ENCODE data around the gene COG2. TPM values are rescaled to one million over a fixed set of nuclear protein-coding genes. Genes with fewer than 3 reads are reported as not detected.

Gene COG2
- total and polyA plus RNA-seq, 2 of the 8 experiments (the other 6 are each of a cell fraction or from before 2014, with no cell fraction given): 10.3 to 36.7 TPM

- no peak overlapping the region for H2BK12ac ChIP-seq (ENCODE audit: low read depth, low read length)
- H3K18ac ChIP-seq (ENCODE audit: extremely low read depth, low read length): no peak overlapping the region
- H3K27me3 ChIP-seq (replicated peaks in 1 of 4; ENCODE audit: control insufficient read depth in 3 of 4, extremely low read depth in 1 of 4, insufficient read depth in 3 of 4, low read length in 3 of 4): no peaks in the 10 kb centered on the region
- H4K5ac ChIP-seq (ENCODE audit: insufficient read length, low read depth, low read length): no peak overlapping the region
- no peak overlapping the region for H2BK120ac ChIP-seq (replicated peaks; ENCODE audit: low read depth, low read length)
- H3K36me3 ChIP-seq (ENCODE audit: control insufficient read depth in 2 of 4, insufficient read depth in 4 of 4, low read length in 3 of 4): no peaks in the 10 kb centered on the region
- DNase-seq (ENCODE audit: low read depth in 1 of 2, low spot score in 2 of 2): no peak
- H3K4me2 ChIP-seq (ENCODE audit: insufficient read depth in 1 of 2, low read depth in 2 of 2, low read length in 2 of 2): no peak overlapping the region
- H2AFZ ChIP-seq (ENCODE audit: low read length): no peak overlapping the region
- H2BK15ac ChIP-seq (ENCODE audit: low read length): no peak overlapping the region; the same call in 1 of the 2 replicates
- FAIRE-seq: no peak
- H3K79me2 ChIP-seq (ENCODE audit: control insufficient read depth in 1 of 2, insufficient read depth in 2 of 2, low read length in 2 of 2): no peaks in the 10 kb centered on the region
- H3K4ac ChIP-seq (replicated peaks; ENCODE audit: insufficient read length, low read depth, low read length): no peak overlapping the region
- no peak overlapping the region for H3K9ac ChIP-seq (replicated peaks in 1 of 4; ENCODE audit: extremely low read depth in 1 of 4, low read depth in 3 of 4, low read length in 3 of 4)
- peaks cover 0 to 4% (median 0%) of the 10 kb centered on the region in 4 experiments; a peak in 2 of 7 replicates for H3K4me1 ChIP-seq (replicated peaks in 1 of 4; ENCODE audit: control insufficient read depth in 3 of 4, insufficient read depth in 4 of 4, low read length in 3 of 4)
- ChIA-PET POLR2A (ENCODE audit: partially characterized antibody) (no interaction called here), CTCF (ENCODE audit: partially characterized antibody) (interaction anchor here (0.7 to 1.5 kb wide), 5 partner anchors 8 to 87 kb away, joined by 3 to 4 read pairs (median 3); no protein-coding TSS in a partner anchor)
- no peak overlapping the region for H2BK5ac ChIP-seq (ENCODE audit: low read depth, low read length)
- no peak overlapping the region for H3K23ac ChIP-seq (ENCODE audit: insufficient read length)
- no peak overlapping the region for H3K14ac ChIP-seq (ENCODE audit: insufficient read length)
- H3K23me2 ChIP-seq (ENCODE audit: low read depth, low read length): no peaks in the 10 kb centered on the region
- no peak overlapping the region for H2AK5ac ChIP-seq (ENCODE audit: low read depth, low read length)
- H3K27ac ChIP-seq (ENCODE audit: low read depth, low read length): no peak overlapping the region
- WGBS, 2 experiments (ENCODE audit: extremely low coverage in 1 of 2, insufficient coverage in 1 of 2, insufficient read length in 1 of 2, insufficient replicate concordance in 2 of 2, low coverage in 1 of 2, low lambda C conversion rate in 2 of 2, missing lambda C conversion rate in 1 of 2): 91% methylated on average over 18 of the region's 18 CpGs; no CpG with 5 or more reads in 1 of the 2 experiments
- no peaks in the 10 kb centered on the region for H3K9me3 ChIP-seq (ENCODE audit: insufficient read depth in 2 of 2, low read depth in 1 of 2, low read length in 1 of 2)
- no peak overlapping the region for H4K91ac ChIP-seq (replicated peaks; ENCODE audit: insufficient read length, low read length)
- H3K4me3 ChIP-seq (ENCODE audit: extremely low read depth in 1 of 4, insufficient read depth in 2 of 4, low read depth in 3 of 4, low read length in 4 of 4): no peak overlapping the region
- no peak overlapping the region for H3K56ac ChIP-seq (replicated peaks; ENCODE audit: insufficient read length, low read depth, low read length)
- no peak overlapping the region for H4K8ac ChIP-seq (ENCODE audit: extremely low read depth, insufficient read depth, low read length)
- no peaks in the 10 kb centered on the region for H4K20me1 ChIP-seq (replicated peaks in 1 of 2; ENCODE audit: control insufficient read depth in 1 of 2, insufficient read depth in 2 of 2, low read length in 2 of 2)
- H3K79me1 ChIP-seq (ENCODE audit: low read depth, low read length): no peaks in the 10 kb centered on the region
- no peak overlapping the region for H2BK20ac ChIP-seq (ENCODE audit: low read length)
- TF ChIP-seq EP300 (IDR thresholded peaks at IDR 0.05; ENCODE audit: borderline replicate concordance in 1 of 2, low read depth in 2 of 2, low read length in 2 of 2) (no peak), RFX5 (IDR thresholded peaks at IDR 0.05; ENCODE audit: borderline replicate concordance, low read depth, low read length) (no peak), KDM5A (IDR thresholded peaks at IDR 0.05; ENCODE audit: low read length) (no peak), KDM1A (IDR thresholded peaks at IDR 0.05; ENCODE audit: borderline replicate concordance, low read length) (no peak), SUZ12 (IDR thresholded peaks at IDR 0.05; ENCODE audit: low read length) (no peak), CHD1 (IDR thresholded peaks at IDR 0.05; ENCODE audit: low read depth, low read length) (no peak), ATF3 (IDR thresholded peaks at IDR 0.05; ENCODE audit: insufficient read depth, low read depth, low read length) (no peak), ZNF274 (IDR thresholded peaks at IDR 0.05; ENCODE audit: borderline replicate concordance, extremely low read depth, low read length) (no peak), E2F6 (IDR thresholded peaks at IDR 0.05) (no peak), RBBP5 (IDR thresholded peaks at IDR 0.05; ENCODE audit: borderline replicate concordance, low read depth, low read length) (no peak), ASH2L (IDR thresholded peaks at IDR 0.05; ENCODE audit: low read length) (no peak), POLR2A (IDR thresholded peaks at IDR 0.05; ENCODE audit: control extremely low read depth in 1 of 2, low read depth in 2 of 2, low read length in 2 of 2) (no peak)
Measured at GRCh38 chr1:230705289-230706019, 63.2 kb downstream of the COG2 start.

Data from H1 (cell line).